SK-N-SH (cell line): ENCODE measurements around the gene HIVEP2. TPM values are rescaled to one million over a fixed set of nuclear protein-coding genes. Genes with fewer than 3 reads are reported as not detected.

ENCODE experiments used
- CTCF ChIA-PET: fragments of 300-600, 350-600 bp; formaldehyde crosslinking; extraction: SDS; loops from one replicate; lab custom pipeline; 2021; lab: Yijun Ruan, JAX
- POLR2A ChIA-PET: fragments of 350-600 bp; sonication (Branson Sonifier 250); formaldehyde crosslinking; extraction: SDS; loops from one replicate; lab custom pipeline; 2020; ENCODE audit warnings: antibody characterized with exemption, inconsistent platforms; lab: Yijun Ruan, JAX
- DNase-seq: peaks from one replicate; pipeline ENCODE4 v3.0.0; 2012
- H2AFZ ChIP-seq: fragments of 200-600 bp; sonication (generic); 2 replicates; pipeline ENCODE4 v1.8.1; 2016; ENCODE audit warnings: antibody characterized with exemption, mild to moderate bottlenecking, low read depth
- H3F3A ChIP-seq: fragments of 200-600 bp; sonication (generic); replicated peaks from 2 replicates; pipeline ENCODE3; 2016; ENCODE audit warnings: antibody characterized with exemption, mild to moderate bottlenecking; ENCODE audit not compliant: insufficient read depth
- H3K27ac ChIP-seq, 2 experiments: fragments of 200-500 bp in 1 of 2; fragments of 200-600 bp in 1 of 2; sonication (Bioruptor generic) in 1 of 2; sonication (generic), shearing (Covaris generic) in 1 of 2; 2 replicates each; pipeline versions ENCODE4 v1.5.1 to v1.6.1; 2014 to 2016; ENCODE audit warnings: low read depth in 2 of 2, inconsistent platforms in 1 of 2, low read length in 1 of 2, mild to moderate bottlenecking in 1 of 2, mixed read lengths in 1 of 2
- H3K27me3 ChIP-seq: fragments of 200-600 bp; sonication (generic), shearing (Covaris generic); 2 replicates; pipeline ENCODE4 v1.6.1; 2016; ENCODE audit warnings: mixed run types; ENCODE audit not compliant: insufficient read depth
- H3K36me3 ChIP-seq, 2 experiments: fragments of 200-500 bp in 1 of 2; fragments of 200-600 bp in 1 of 2; sonication (Bioruptor generic) in 1 of 2; sonication (generic) in 1 of 2; replicated peaks in 1 of 2; 2 replicates each; pipeline versions ENCODE3 to v1.5.1; 2014 to 2016; ENCODE audit warnings: low read length in 1 of 2, mild to moderate bottlenecking in 1 of 2; ENCODE audit not compliant: insufficient read depth in 2 of 2, control insufficient read depth in 1 of 2
- H3K4me1 ChIP-seq, 2 experiments: fragments of 200-500 bp in 1 of 2; fragments of 200-600 bp in 1 of 2; sonication (Bioruptor generic) in 1 of 2; sonication (generic), shearing (Covaris generic) in 1 of 2; 2 replicates each; pipeline versions ENCODE4 v1.5.1 to v1.6.1; 2014 to 2016; ENCODE audit warnings: low read depth in 1 of 2, low read length in 1 of 2, mixed run types in 1 of 2; ENCODE audit not compliant: insufficient read depth in 2 of 2, control insufficient read depth in 1 of 2
- H3K4me2 ChIP-seq: fragments of 200-600 bp; sonication (generic), shearing (Covaris generic); 2 replicates; pipeline ENCODE4 v1.6.1; 2017; ENCODE audit warnings: mixed run types
- H3K4me3 ChIP-seq, 2 experiments: fragments of 200-500 bp in 1 of 2; fragments of 200-600 bp in 1 of 2; sonication (Bioruptor generic) in 1 of 2; sonication (generic), shearing (Covaris generic) in 1 of 2; 2 replicates each; pipeline versions ENCODE4 v1.5.1 to v1.8.1; 2014 to 2016; ENCODE audit warnings: low read depth in 2 of 2, inconsistent platforms in 1 of 2, low read length in 1 of 2, mild to moderate bottlenecking in 1 of 2, mixed read lengths in 1 of 2, moderate library complexity in 1 of 2
- H3K79me2 ChIP-seq: fragments of 200-600 bp; sonication (generic); 2 replicates; pipeline ENCODE4 v1.8.1; 2017; ENCODE audit warnings: mild to moderate bottlenecking; ENCODE audit not compliant: insufficient read depth
- H3K9ac ChIP-seq: fragments of 200-600 bp; sonication (generic); 2 replicates; pipeline ENCODE4 v1.6.1; 2017; ENCODE audit warnings: mixed run types
- H3K9me2 ChIP-seq: fragments of 200-600 bp; sonication (generic); 2 replicates; pipeline ENCODE4 v1.6.1; 2017; ENCODE audit warnings: mixed run types
- H3K9me3 ChIP-seq: fragments of 200-600 bp; sonication (generic); 2 replicates; pipeline ENCODE4 v1.6.1; 2017; ENCODE audit warnings: mixed run types, mild to moderate bottlenecking, moderate library complexity
- H4K20me1 ChIP-seq: fragments of 200-600 bp; sonication (generic); 2 replicates; pipeline ENCODE4 v1.6.1; 2017; ENCODE audit warnings: mild to moderate bottlenecking, mixed run types; ENCODE audit not compliant: insufficient read depth
- ELF1 ChIP-seq: IDR thresholded peaks from 2 replicates; pipeline ENCODE4 v1.4.0; 2012
- EZH2phosphoT487 ChIP-seq: fragments of 200-600 bp; sonication (generic); IDR thresholded peaks from 2 replicates; pipeline ENCODE4 v1.6.1; 2017; ENCODE audit warnings: low read depth, mixed run types, mild to moderate bottlenecking, antibody characterized with exemption, moderate library complexity, borderline replicate concordance
- FOSL2 ChIP-seq: IDR thresholded peaks from 2 replicates; pipeline ENCODE4 v1.4.0; 2012; ENCODE audit warnings: low read depth, mild to moderate bottlenecking, moderate library complexity, borderline replicate concordance
- FOXM1 ChIP-seq: IDR thresholded peaks from 2 replicates; pipeline ENCODE4 v1.4.0; 2012; ENCODE audit warnings: low read depth, mild to moderate bottlenecking
- GABPA ChIP-seq: IDR thresholded peaks from 2 replicates; pipeline ENCODE4 v1.4.0; 2012; ENCODE audit warnings: low read depth, mild to moderate bottlenecking
- JUND ChIP-seq: IDR thresholded peaks from 2 replicates; pipeline ENCODE4 v1.4.0; 2012
- MXI1 ChIP-seq: IDR thresholded peaks from 2 replicates; pipeline ENCODE4 v1.6.1; 2012; ENCODE audit warnings: mild to moderate bottlenecking, low read depth, low read length, improper control_type of control experiment
- RAD21 ChIP-seq: IDR thresholded peaks from 2 replicates; pipeline ENCODE4 v1.6.1; 2012; ENCODE audit warnings: mild to moderate bottlenecking, low read length
- SIN3A ChIP-seq: IDR thresholded peaks from 2 replicates; pipeline ENCODE4 v1.6.1; 2012; ENCODE audit warnings: low read depth, mild to moderate bottlenecking, low read length, moderate library complexity, borderline replicate concordance
- SMC3 ChIP-seq: IDR thresholded peaks from 2 replicates; pipeline ENCODE4 v1.6.1; 2012; ENCODE audit warnings: low read depth, low read length, improper control_type of control experiment
- TAF1 ChIP-seq: IDR thresholded peaks from 2 replicates; pipeline ENCODE4 v1.6.1; 2012; ENCODE audit warnings: low read depth, mild to moderate bottlenecking, low read length, moderate library complexity, borderline replicate concordance
- TCF12 ChIP-seq: IDR thresholded peaks from 2 replicates; pipeline ENCODE4 v1.4.0; 2012
- YY1 ChIP-seq: IDR thresholded peaks from 2 replicates; pipeline ENCODE4 v1.4.0; 2012; ENCODE audit warnings: low read depth, mild to moderate bottlenecking
- WGBS: methylation state at CpG from one replicate; pipeline ENCODE4 v1.1.6; 2017; ENCODE audit warnings: low lambda C conversion rate; 5-methylcytosine and 5-hydroxymethylcytosine counted together
- polyA plus RNA-seq, 3 experiments: library from polyadenylated mRNA; depleted of rRNA; stranded (reverse); fragments of >200 nt; gene quantifications; 2 replicates each; pipeline ENCODE4 v1.2.3, GENCODE V29; 2012
- TF ChIP-seq, protein P1 (sequence below): fragments of 150-350 bp; IDR thresholded peaks from 2 replicates; pipeline ENCODE4 v1.6.1; 2016; ENCODE audit warnings: mild to moderate bottlenecking, low read depth, low read length
- TF ChIP-seq, protein P2 (sequence below): IDR thresholded peaks from 2 replicates; pipeline ENCODE4 v1.4.0; 2012; ENCODE audit warnings: low read depth
- TF ChIP-seq, protein P3 (sequence below): IDR thresholded peaks from 2 replicates; pipeline ENCODE4 v1.6.1; 2012; ENCODE audit warnings: mild to moderate bottlenecking, low read depth, low read length, moderate library complexity

HIVEP2 gene
- polyA plus RNA-seq, 1 of the 3 experiments (the other 2 are of a cell fraction) = 2.5 TPM

DNA sequence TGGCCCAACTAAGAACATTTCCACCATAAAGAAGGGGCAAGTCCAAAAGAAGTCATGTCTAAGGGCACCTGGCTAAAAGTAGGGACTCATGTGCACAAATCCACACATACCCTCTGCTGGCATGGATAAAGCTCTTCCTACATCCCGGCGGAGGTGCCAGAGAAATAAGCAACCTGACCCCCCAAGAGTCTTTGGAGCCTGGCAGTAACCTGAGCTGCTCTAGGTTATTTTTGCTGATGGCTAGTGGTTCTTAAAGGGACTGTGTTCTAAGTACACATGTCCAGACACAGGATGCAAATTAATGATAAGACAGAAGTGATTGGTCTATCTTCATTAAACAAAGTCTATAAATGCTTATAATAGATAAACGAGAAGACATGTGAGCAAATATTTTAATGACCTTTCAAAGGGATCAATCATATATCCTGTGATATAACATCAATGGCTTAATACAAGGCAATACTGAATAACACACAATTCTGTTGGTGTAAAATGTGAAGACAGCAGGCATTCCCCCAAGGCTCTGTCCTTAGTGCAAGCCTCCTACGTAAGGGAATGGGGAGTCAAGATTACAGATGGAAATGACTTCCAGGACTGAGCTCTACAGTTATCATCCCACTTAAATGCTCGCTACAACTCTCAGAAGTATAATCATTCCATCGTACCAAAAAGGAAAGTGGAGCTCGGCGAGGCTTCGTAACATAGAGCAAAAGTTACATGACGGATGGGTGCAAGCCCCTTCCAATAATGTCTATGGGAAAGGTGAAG, 52.5 kb downstream of the HIVEP2 start:
- no peak overlapping the region for H3K4me2 ChIP-seq
- TF ChIP-seq, protein P1, sequence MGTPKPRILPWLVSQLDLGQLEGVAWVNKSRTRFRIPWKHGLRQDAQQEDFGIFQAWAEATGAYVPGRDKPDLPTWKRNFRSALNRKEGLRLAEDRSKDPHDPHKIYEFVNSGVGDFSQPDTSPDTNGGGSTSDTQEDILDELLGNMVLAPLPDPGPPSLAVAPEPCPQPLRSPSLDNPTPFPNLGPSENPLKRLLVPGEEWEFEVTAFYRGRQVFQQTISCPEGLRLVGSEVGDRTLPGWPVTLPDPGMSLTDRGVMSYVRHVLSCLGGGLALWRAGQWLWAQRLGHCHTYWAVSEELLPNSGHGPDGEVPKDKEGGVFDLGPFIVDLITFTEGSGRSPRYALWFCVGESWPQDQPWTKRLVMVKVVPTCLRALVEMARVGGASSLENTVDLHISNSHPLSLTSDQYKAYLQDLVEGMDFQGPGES = no peak
- no peak for TF ChIP-seq SIN3A
- no peak for TF ChIP-seq ELF1
- H3K9me2 ChIP-seq = no peaks in the 10 kb centered on the region
- peaks cover 35% of the 10 kb centered on the region for H3K79me2 ChIP-seq
- no peak overlapping the region for H2AFZ ChIP-seq
- 93% methylated on average over 10 of the region's 10 CpGs for WGBS
- no peaks in the 10 kb centered on the region for H3F3A ChIP-seq
- peaks cover 0 to 21% of the 10 kb centered on the region in 2 experiments; a peak in 2 of 4 replicates for H3K4me1 ChIP-seq
- peaks cover 0 to 3% of the 10 kb centered on the region in 2 experiments for H3K36me3 ChIP-seq
- H3K4me3 ChIP-seq = no peak overlapping the region
- CTCF ChIA-PET = interaction anchor here (0.7 kb wide), 1 partner anchor 45 kb away, joined by 3 read pairs; no protein-coding TSS in a partner anchor
- no peaks in the 10 kb centered on the region for H3K9me3 ChIP-seq
- POLR2A ChIA-PET = no interaction called here
- no peaks in the 10 kb centered on the region for H3K27me3 ChIP-seq
- no peak overlapping the region for H3K9ac ChIP-seq
- no peak for DNase-seq
- H3K27ac ChIP-seq = no peak overlapping the region; a peak in 1 of 4 replicates
- H4K20me1 ChIP-seq = no peaks in the 10 kb centered on the region

DNA sequence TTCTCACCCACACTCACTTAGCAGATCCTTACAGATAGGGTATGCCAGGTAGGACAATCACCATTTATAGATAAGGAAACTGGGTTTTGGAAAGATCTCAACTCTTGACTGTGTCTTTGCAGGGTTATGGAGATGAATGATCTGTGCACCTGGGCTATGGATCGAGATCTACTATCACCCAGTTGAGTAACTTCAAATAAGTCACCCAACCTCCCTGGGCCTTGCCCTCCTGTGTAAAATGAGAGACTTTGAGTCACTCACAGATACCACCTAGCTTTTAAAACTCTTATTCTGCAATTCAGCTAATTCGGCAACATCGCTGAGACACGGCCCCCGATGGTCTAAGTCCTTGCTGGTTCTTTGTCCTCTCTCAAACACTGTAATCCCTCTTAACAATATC, 53.5 kb downstream of the HIVEP2 start:
- Histone ChIP-seq H3K79me2 (peaks cover 44% of the 10 kb centered on the region), H3K4me3 (no peak overlapping the region)
- no peak for TF ChIP-seq TCF12
- no peak for TF ChIP-seq RAD21
- no peak for TF ChIP-seq FOSL2
- TF ChIP-seq, protein P2, sequence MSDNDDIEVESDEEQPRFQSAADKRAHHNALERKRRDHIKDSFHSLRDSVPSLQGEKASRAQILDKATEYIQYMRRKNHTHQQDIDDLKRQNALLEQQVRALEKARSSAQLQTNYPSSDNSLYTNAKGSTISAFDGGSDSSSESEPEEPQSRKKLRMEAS = no peak
- TF ChIP-seq TAF1 = no peak
- TF ChIP-seq SMC3 = no peak
- no peak for TF ChIP-seq YY1
- no peak for TF ChIP-seq FOXM1
- no peak for TF ChIP-seq MXI1
- TF ChIP-seq EZH2phosphoT487 = no peak
- no peak for TF ChIP-seq JUND
- no peak for TF ChIP-seq GABPA
- TF ChIP-seq, protein P3, sequence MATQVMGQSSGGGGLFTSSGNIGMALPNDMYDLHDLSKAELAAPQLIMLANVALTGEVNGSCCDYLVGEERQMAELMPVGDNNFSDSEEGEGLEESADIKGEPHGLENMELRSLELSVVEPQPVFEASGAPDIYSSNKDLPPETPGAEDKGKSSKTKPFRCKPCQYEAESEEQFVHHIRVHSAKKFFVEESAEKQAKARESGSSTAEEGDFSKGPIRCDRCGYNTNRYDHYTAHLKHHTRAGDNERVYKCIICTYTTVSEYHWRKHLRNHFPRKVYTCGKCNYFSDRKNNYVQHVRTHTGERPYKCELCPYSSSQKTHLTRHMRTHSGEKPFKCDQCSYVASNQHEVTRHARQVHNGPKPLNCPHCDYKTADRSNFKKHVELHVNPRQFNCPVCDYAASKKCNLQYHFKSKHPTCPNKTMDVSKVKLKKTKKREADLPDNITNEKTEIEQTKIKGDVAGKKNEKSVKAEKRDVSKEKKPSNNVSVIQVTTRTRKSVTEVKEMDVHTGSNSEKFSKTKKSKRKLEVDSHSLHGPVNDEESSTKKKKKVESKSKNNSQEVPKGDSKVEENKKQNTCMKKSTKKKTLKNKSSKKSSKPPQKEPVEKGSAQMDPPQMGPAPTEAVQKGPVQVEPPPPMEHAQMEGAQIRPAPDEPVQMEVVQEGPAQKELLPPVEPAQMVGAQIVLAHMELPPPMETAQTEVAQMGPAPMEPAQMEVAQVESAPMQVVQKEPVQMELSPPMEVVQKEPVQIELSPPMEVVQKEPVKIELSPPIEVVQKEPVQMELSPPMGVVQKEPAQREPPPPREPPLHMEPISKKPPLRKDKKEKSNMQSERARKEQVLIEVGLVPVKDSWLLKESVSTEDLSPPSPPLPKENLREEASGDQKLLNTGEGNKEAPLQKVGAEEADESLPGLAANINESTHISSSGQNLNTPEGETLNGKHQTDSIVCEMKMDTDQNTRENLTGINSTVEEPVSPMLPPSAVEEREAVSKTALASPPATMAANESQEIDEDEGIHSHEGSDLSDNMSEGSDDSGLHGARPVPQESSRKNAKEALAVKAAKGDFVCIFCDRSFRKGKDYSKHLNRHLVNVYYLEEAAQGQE = no peak
- TF ChIP-seq, all 33 proteins: peak for 0
- 98% methylated on average over 4 of the region's 5 CpGs for WGBS
- Histone ChIP-seq H3K36me3 (no peaks in the 10 kb centered on the region), H2AFZ (no peak overlapping the region), H3K4me2 (no peak overlapping the region), H3K9me2 (no peaks in the 10 kb centered on the region), H3K9me3 (no peaks in the 10 kb centered on the region), H3K4me1 (peaks cover 9 to 21% of the 10 kb centered on the region in 2 experiments), H3K27ac (no peak overlapping the region), H3K27me3 (no peaks in the 10 kb centered on the region), H3K9ac (no peak overlapping the region), H4K20me1 (no peaks in the 10 kb centered on the region), H3F3A (peaks cover 7% of the 10 kb centered on the region)
- ChIA-PET CTCF (interaction anchor here (0.7 kb wide), 1 partner anchor 44 kb away, joined by 3 read pairs; no protein-coding TSS in a partner anchor), POLR2A (no interaction called here)
- no peak for DNase-seq
